Measurements from ENCODE around the gene OTOGL.

OTOGL gene

DNA sequence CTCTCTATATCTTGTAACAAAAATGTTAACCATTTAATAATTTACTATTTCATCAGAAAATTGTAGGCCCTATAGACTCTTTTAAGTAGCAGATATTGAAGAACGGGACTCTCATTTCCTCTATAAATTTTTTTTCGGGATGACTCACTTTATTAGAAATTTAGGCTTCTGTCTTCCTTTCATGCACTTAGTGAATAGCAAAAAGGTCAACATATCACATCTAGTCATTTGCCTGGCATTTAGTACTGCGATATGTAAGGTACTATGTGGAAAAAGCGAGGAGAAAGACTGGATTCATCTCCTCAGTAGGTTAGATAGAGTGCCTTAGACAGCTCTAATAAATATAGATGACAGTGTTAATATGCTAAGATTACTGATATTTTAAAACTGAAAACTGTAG, 178.4 kb downstream of the OTOGL start:
- TF ChIP-seq CREB1 (IDR thresholded peaks at IDR 0.05; ENCODE audit: low read depth) (no peak), TAF1 (IDR thresholded peaks at IDR 0.05; ENCODE audit: low read depth) (no peak), CEBPB (IDR thresholded peaks at IDR 0.05) (no peak), TCF12 (IDR thresholded peaks at IDR 0.05; ENCODE audit: low read depth) (no peak), ZBTB7A (IDR thresholded peaks at IDR 0.05; ENCODE audit: low read depth) (no peak), EP300 (IDR thresholded peaks at IDR 0.05; ENCODE audit: borderline replicate concordance) (no peak), NFIC (IDR thresholded peaks at IDR 0.05) (no peak), FOXM1 (IDR thresholded peaks at IDR 0.05; ENCODE audit: borderline replicate concordance, low read depth) (no peak), TEAD4 (IDR thresholded peaks at IDR 0.05) (no peak), EGR1 (IDR thresholded peaks at IDR 0.05) (no peak), YY1 (IDR thresholded peaks at IDR 0.05; ENCODE audit: low read depth) (no peak), RAD21 (IDR thresholded peaks at IDR 0.05; ENCODE audit: low read depth) (no peak)
- TF ChIP-seq, protein P1, sequence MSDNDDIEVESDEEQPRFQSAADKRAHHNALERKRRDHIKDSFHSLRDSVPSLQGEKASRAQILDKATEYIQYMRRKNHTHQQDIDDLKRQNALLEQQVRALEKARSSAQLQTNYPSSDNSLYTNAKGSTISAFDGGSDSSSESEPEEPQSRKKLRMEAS (IDR thresholded peaks at IDR 0.05), result no peak
- TF ChIP-seq, protein P2, sequence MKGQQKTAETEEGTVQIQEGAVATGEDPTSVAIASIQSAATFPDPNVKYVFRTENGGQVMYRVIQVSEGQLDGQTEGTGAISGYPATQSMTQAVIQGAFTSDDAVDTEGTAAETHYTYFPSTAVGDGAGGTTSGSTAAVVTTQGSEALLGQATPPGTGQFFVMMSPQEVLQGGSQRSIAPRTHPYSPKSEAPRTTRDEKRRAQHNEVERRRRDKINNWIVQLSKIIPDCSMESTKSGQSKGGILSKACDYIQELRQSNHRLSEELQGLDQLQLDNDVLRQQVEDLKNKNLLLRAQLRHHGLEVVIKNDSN (IDR thresholded peaks at IDR 0.05), result no peak

DNA sequence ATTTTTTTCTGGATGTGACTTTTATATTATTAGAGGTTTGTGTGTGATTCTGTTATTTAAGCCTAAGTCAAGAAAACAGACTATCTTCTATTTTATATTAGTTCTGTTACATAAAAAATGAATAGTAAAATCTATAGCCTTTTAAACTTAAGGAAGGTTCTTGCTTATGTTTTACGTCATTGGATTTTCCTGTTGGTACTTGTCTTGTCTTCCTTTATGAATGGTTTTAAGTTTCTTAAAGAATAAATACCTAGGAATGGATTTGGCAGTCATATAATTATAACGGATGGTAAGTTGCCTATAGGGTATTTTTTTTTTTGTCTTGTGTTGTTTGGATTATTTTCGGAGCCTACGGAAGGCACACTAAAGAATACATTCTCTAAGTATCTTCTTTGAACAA, 182.9 kb downstream of the OTOGL start:
- TF ChIP-seq FOXM1 (IDR thresholded peaks at IDR 0.05; ENCODE audit: borderline replicate concordance, low read depth), result no peak
- TF ChIP-seq, protein P1 (IDR thresholded peaks at IDR 0.05), result no peak
- TF ChIP-seq EP300 (IDR thresholded peaks at IDR 0.05; ENCODE audit: borderline replicate concordance), result no peak
- no peak for TF ChIP-seq TEAD4 (IDR thresholded peaks at IDR 0.05)
- TF ChIP-seq, protein P2 (IDR thresholded peaks at IDR 0.05), result no peak
- TF ChIP-seq EGR1 (IDR thresholded peaks at IDR 0.05), result no peak
- TF ChIP-seq RAD21 (IDR thresholded peaks at IDR 0.05; ENCODE audit: low read depth), result no peak
- no peak for TF ChIP-seq CREB1 (IDR thresholded peaks at IDR 0.05; ENCODE audit: low read depth)
- TF ChIP-seq, protein P3, sequence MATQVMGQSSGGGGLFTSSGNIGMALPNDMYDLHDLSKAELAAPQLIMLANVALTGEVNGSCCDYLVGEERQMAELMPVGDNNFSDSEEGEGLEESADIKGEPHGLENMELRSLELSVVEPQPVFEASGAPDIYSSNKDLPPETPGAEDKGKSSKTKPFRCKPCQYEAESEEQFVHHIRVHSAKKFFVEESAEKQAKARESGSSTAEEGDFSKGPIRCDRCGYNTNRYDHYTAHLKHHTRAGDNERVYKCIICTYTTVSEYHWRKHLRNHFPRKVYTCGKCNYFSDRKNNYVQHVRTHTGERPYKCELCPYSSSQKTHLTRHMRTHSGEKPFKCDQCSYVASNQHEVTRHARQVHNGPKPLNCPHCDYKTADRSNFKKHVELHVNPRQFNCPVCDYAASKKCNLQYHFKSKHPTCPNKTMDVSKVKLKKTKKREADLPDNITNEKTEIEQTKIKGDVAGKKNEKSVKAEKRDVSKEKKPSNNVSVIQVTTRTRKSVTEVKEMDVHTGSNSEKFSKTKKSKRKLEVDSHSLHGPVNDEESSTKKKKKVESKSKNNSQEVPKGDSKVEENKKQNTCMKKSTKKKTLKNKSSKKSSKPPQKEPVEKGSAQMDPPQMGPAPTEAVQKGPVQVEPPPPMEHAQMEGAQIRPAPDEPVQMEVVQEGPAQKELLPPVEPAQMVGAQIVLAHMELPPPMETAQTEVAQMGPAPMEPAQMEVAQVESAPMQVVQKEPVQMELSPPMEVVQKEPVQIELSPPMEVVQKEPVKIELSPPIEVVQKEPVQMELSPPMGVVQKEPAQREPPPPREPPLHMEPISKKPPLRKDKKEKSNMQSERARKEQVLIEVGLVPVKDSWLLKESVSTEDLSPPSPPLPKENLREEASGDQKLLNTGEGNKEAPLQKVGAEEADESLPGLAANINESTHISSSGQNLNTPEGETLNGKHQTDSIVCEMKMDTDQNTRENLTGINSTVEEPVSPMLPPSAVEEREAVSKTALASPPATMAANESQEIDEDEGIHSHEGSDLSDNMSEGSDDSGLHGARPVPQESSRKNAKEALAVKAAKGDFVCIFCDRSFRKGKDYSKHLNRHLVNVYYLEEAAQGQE (IDR thresholded peaks at IDR 0.05; ENCODE audit: low read depth), result no peak
- no peak for TF ChIP-seq TAF1 (IDR thresholded peaks at IDR 0.05; ENCODE audit: low read depth)
- no peak for TF ChIP-seq YY1 (IDR thresholded peaks at IDR 0.05; ENCODE audit: low read depth)
- TF ChIP-seq ZBTB7A (IDR thresholded peaks at IDR 0.05; ENCODE audit: low read depth), result no peak
- no peak for TF ChIP-seq CEBPB (IDR thresholded peaks at IDR 0.05)
- no peak for TF ChIP-seq TCF12 (IDR thresholded peaks at IDR 0.05; ENCODE audit: low read depth)
- TF ChIP-seq NFIC (IDR thresholded peaks at IDR 0.05), result no peak

DNA sequence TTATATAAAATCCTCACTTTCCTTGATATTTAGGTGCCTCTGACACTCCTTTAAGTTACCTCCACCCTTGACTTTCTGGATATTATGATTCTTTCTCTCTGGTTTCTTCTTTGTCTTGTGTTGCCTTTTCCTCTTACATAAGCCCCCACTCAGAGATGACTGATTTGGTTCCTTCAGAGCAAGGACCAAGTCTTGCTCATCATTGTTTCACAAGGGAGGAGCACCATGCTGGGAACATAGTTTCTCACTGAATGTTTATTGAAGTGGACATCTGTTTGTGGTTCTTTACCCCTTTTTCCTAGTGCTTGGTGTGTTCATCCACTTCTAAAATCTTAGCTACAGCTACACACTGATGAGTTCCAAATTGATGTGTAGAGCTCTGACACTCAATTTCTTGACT, 183.4 kb downstream of the OTOGL start:
- TF ChIP-seq, protein P1 (IDR thresholded peaks at IDR 0.05), result no peak
- TF ChIP-seq TAF1 (IDR thresholded peaks at IDR 0.05; ENCODE audit: low read depth) (no peak), EGR1 (IDR thresholded peaks at IDR 0.05) (no peak), FOXM1 (IDR thresholded peaks at IDR 0.05; ENCODE audit: borderline replicate concordance, low read depth) (no peak), EP300 (IDR thresholded peaks at IDR 0.05; ENCODE audit: borderline replicate concordance) (no peak), CEBPB (IDR thresholded peaks at IDR 0.05) (no peak)
- TF ChIP-seq, protein P2 (IDR thresholded peaks at IDR 0.05), result no peak
- TF ChIP-seq, protein P3 (IDR thresholded peaks at IDR 0.05; ENCODE audit: low read depth), result no peak

DNA sequence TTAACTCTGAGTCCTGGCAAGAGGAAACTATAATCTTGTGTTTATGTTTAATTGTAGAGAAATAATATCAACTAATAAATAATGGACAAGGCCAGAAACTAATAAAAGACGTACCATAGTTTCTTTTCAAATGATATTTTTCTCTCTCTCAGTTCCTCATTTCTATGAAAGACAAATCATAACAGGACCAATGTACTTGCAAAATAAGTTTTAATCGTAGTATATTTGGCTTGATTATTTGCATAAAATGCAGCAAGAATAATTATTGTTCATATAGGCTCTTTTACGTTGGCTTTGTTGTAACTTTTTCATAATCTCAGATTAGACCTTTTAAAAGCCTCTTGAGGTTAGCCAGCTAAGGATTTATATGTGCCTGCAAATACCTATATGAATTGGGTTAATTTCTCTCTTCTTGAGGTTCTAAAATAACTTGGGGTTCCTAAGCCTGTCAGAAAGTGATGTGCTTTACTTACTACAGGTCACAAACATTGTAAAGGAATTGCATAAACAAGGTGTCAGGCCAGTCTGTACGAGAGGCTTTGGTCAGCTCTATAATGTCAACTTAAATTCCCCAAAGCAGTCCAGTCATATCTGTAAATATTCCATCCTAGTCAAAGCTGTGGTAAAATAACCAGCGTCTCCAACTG, 191.9 kb downstream of the OTOGL start:
- TF ChIP-seq TAF1 (IDR thresholded peaks at IDR 0.05; ENCODE audit: low read depth) (no peak), TEAD4 (IDR thresholded peaks at IDR 0.05) (no peak), TCF12 (IDR thresholded peaks at IDR 0.05; ENCODE audit: low read depth) (no peak), CREB1 (IDR thresholded peaks at IDR 0.05; ENCODE audit: low read depth) (no peak), ZBTB7A (IDR thresholded peaks at IDR 0.05; ENCODE audit: low read depth) (no peak), RAD21 (IDR thresholded peaks at IDR 0.05; ENCODE audit: low read depth) (no peak), NFIC (IDR thresholded peaks at IDR 0.05) (no peak), EGR1 (IDR thresholded peaks at IDR 0.05) (no peak)
- TF ChIP-seq, protein P3 (IDR thresholded peaks at IDR 0.05; ENCODE audit: low read depth), result no peak
- TF ChIP-seq, protein P1 (IDR thresholded peaks at IDR 0.05), result no peak
- TF ChIP-seq, protein P2 (IDR thresholded peaks at IDR 0.05), result no peak
